HEK293 (cell line): ENCODE measurements around the gene RABEP2.

ENCODE experiments used
- CTCF ChIA-PET: fragments of 350-600 bp; formaldehyde crosslinking; extraction: SDS; loops from one replicate; lab custom pipeline; 2021; ENCODE audit warnings: antibody characterized with exemption; lab: Yijun Ruan, JAX
- POLR2A ChIA-PET: fragments of 300-600 bp; formaldehyde crosslinking; extraction: SDS; loops from one replicate; lab custom pipeline; 2020; ENCODE audit warnings: antibody characterized with exemption, inconsistent platforms; lab: Yijun Ruan, JAX
- H3K27ac ChIP-seq: fragments of 200-500 bp; sonication (Bioruptor generic); 2 replicates; pipeline ENCODE4 v1.5.1; 2014; ENCODE audit warnings: low read depth, low read length, control low read depth, inconsistent platforms; ENCODE audit errors: extremely low read depth
- H3K36me3 ChIP-seq, 2 experiments: fragments of 200-500 bp in 1 of 2; sonication (Bioruptor generic) in 1 of 2; 1 replicate in 1 of 2; 2 replicates in 1 of 2; pipeline ENCODE4 v1.5.1; 2014 to 2017; ENCODE audit warnings: inconsistent platforms in 2 of 2, low read length in 2 of 2; ENCODE audit not compliant: control insufficient read depth in 2 of 2, insufficient read depth in 1 of 2
- H3K4me1 ChIP-seq: fragments of 200-500 bp; sonication (Bioruptor generic); 2 replicates; pipeline ENCODE4 v1.5.1; 2014; ENCODE audit warnings: mild to moderate bottlenecking, low read length, inconsistent platforms; ENCODE audit not compliant: control insufficient read depth, insufficient read depth
- H3K4me3 ChIP-seq: 2 replicates; pipeline ENCODE4 v1.5.1; 2011; ENCODE audit warnings: low read depth, mild to moderate bottlenecking, control low read depth, low read length, moderate library complexity
- H3K9me3 ChIP-seq: fragments of 200-500 bp; sonication (Bioruptor generic); 2 replicates; pipeline ENCODE4 v1.5.1; 2014; ENCODE audit warnings: low read depth, low read length, inconsistent platforms; ENCODE audit not compliant: control insufficient read depth, insufficient read depth
- AEBP2 ChIP-seq: fragments of 450-650 bp; formaldehyde crosslinking; IDR thresholded peaks from 2 replicates; pipeline ENCODE4 v1.5.1; 2016; ENCODE audit warnings: missing biosample characterization, missing genetic modification characterization, borderline replicate concordance
- EGR2 ChIP-seq: fragments of 450-650 bp; formaldehyde crosslinking; IDR thresholded peaks from 2 replicates; pipeline ENCODE4 v1.5.1; 2016; ENCODE audit warnings: low read depth, missing biosample characterization, missing genetic modification characterization
- FEZF1 ChIP-seq: fragments of 450-650 bp; formaldehyde crosslinking; IDR thresholded peaks from 2 replicates; pipeline ENCODE4 v1.5.1; 2016; ENCODE audit warnings: missing biosample characterization, missing genetic modification characterization
- GLIS1 ChIP-seq: fragments of 450-650 bp; formaldehyde crosslinking; IDR thresholded peaks from 2 replicates; pipeline ENCODE4 v1.5.1; 2016; ENCODE audit warnings: missing biosample characterization, missing genetic modification characterization
- GLIS2 ChIP-seq: fragments of 450-650 bp; formaldehyde crosslinking; IDR thresholded peaks from 2 replicates; pipeline ENCODE4 v1.5.1; 2016; ENCODE audit warnings: missing biosample characterization, missing genetic modification characterization
- INSM2 ChIP-seq: fragments of 450-650 bp; formaldehyde crosslinking; IDR thresholded peaks from 2 replicates; pipeline ENCODE4 v1.5.1; 2016; ENCODE audit warnings: missing biosample characterization, missing genetic modification characterization
- KLF1 ChIP-seq: fragments of 450-650 bp; formaldehyde crosslinking; IDR thresholded peaks from 2 replicates; pipeline ENCODE4 v1.5.1; 2016; ENCODE audit warnings: missing biosample characterization, missing genetic modification characterization
- KLF17 ChIP-seq: fragments of 450-650 bp; formaldehyde crosslinking; IDR thresholded peaks from 2 replicates; pipeline ENCODE4 v1.5.1; 2016; ENCODE audit warnings: missing biosample characterization, missing genetic modification characterization
- KLF9 ChIP-seq: fragments of 450-650 bp; formaldehyde crosslinking; IDR thresholded peaks from 2 replicates; pipeline ENCODE4 v1.5.1; 2016; ENCODE audit warnings: missing biosample characterization, missing genetic modification characterization, low read depth
- PATZ1 ChIP-seq: fragments of 450-650 bp; formaldehyde crosslinking; IDR thresholded peaks from 2 replicates; pipeline ENCODE4 v1.5.1; 2016; ENCODE audit warnings: missing biosample characterization, missing genetic modification characterization
- SALL2 ChIP-seq: fragments of 450-650 bp; formaldehyde crosslinking; IDR thresholded peaks from 2 replicates; pipeline ENCODE4 v1.5.0; 2017; ENCODE audit warnings: missing biosample characterization, mild to moderate bottlenecking, missing genetic modification characterization, borderline replicate concordance
- SP7 ChIP-seq: fragments of 450-650 bp; formaldehyde crosslinking; IDR thresholded peaks from 2 replicates; pipeline ENCODE4 v1.5.1; 2016; ENCODE audit warnings: missing biosample characterization, missing genetic modification characterization
- ZBTB7A ChIP-seq: fragments of 450-650 bp; formaldehyde crosslinking; IDR thresholded peaks from 2 replicates; pipeline ENCODE4 v1.5.1; 2016; ENCODE audit warnings: low read depth, missing biosample characterization, missing genetic modification characterization
- ZNF133 ChIP-seq: fragments of 450-650 bp; formaldehyde crosslinking; IDR thresholded peaks from 2 replicates; pipeline ENCODE4 v1.5.1; 2016; ENCODE audit warnings: missing biosample characterization, missing genetic modification characterization
- ZNF24 ChIP-seq: fragments of 450-650 bp; formaldehyde crosslinking; IDR thresholded peaks from 2 replicates; pipeline ENCODE4 v1.5.1; 2016; ENCODE audit warnings: missing biosample characterization, missing genetic modification characterization
- ZNF324 ChIP-seq: fragments of 450-650 bp; formaldehyde crosslinking; IDR thresholded peaks from 2 replicates; pipeline ENCODE4 v1.5.1; 2016; ENCODE audit warnings: missing biosample characterization, missing genetic modification characterization
- ZNF366 ChIP-seq: fragments of 450-650 bp; formaldehyde crosslinking; conservative IDR thresholded peaks from 2 replicates; pipeline ENCODE4 v1.5.1; 2016; ENCODE audit warnings: missing biosample characterization, missing genetic modification characterization
- ZNF404 ChIP-seq: fragments of 450-650 bp; formaldehyde crosslinking; IDR thresholded peaks from 2 replicates; pipeline ENCODE4 v1.5.1; 2017; ENCODE audit warnings: missing biosample characterization, missing genetic modification characterization
- ZNF449 ChIP-seq: fragments of 450-650 bp; formaldehyde crosslinking; IDR thresholded peaks from 2 replicates; pipeline ENCODE4 v1.5.1; 2017; ENCODE audit warnings: missing biosample characterization, mild to moderate bottlenecking, missing genetic modification characterization, moderate library complexity
- ZNF488 ChIP-seq: fragments of 450-650 bp; formaldehyde crosslinking; IDR thresholded peaks from 2 replicates; pipeline ENCODE4 v1.5.1; 2016; ENCODE audit warnings: missing biosample characterization, missing genetic modification characterization
- ZNF600 ChIP-seq: fragments of 450-650 bp; formaldehyde crosslinking; IDR thresholded peaks from 2 replicates; pipeline ENCODE4 v1.5.1; 2016; ENCODE audit warnings: missing biosample characterization, missing genetic modification characterization
- ZNF660 ChIP-seq: fragments of 450-650 bp; IDR thresholded peaks from 2 replicates; pipeline ENCODE4 v1.5.1; 2018; ENCODE audit warnings: missing biosample characterization, mild to moderate bottlenecking, missing genetic modification characterization
- ZNF792 ChIP-seq: fragments of 450-650 bp; formaldehyde crosslinking; IDR thresholded peaks from 2 replicates; pipeline ENCODE4 v1.5.1; 2016; ENCODE audit warnings: missing biosample characterization, missing genetic modification characterization
- ZNF843 ChIP-seq: fragments of 450-650 bp; formaldehyde crosslinking; IDR thresholded peaks from 2 replicates; pipeline ENCODE4 v1.5.1; 2016; ENCODE audit warnings: missing biosample characterization, missing genetic modification characterization

The RABEP2 gene

GRCh38 chr16:28912558-28912957 is 12.5 kb downstream of the RABEP2 start:
- no peaks in the 10 kb centered on the region for H3K9me3 ChIP-seq
- peaks cover 0 to 13% of the 10 kb centered on the region in 2 experiments; a peak in 2 of 3 replicates for H3K36me3 ChIP-seq
- ChIA-PET POLR2A (interaction anchor here (1.8 kb wide), 1 partner anchor 13 kb away, joined by 10 read pairs; the partner anchor contains the start of gene RABEP2), CTCF (interaction anchor here (1.0 kb wide), 1 partner anchor 33 kb away, joined by 3 read pairs; no protein-coding TSS in a partner anchor)
- no peaks in the 10 kb centered on the region for H3K4me1 ChIP-seq
- H3K27ac ChIP-seq = no peak overlapping the region
- H3K4me3 ChIP-seq = no peak overlapping the region
- no peak for TF ChIP-seq ZNF24 (tag by site-specific recombination)
- no peak for TF ChIP-seq ZNF404 (tag by site-specific recombination)
- no peak for TF ChIP-seq AEBP2
- TF ChIP-seq SP7 = no peak
- no peak for TF ChIP-seq ZNF600

GRCh38 chr16:28910086-28911031 is 14.7 kb downstream of the RABEP2 start:
- ChIA-PET CTCF (interaction anchor here (0.6 kb wide), 1 partner anchor 35 kb away, joined by 3 read pairs; no protein-coding TSS in a partner anchor), POLR2A (no interaction called here)
- Histone ChIP-seq H3K36me3 (peaks cover 0 to 9% of the 10 kb centered on the region in 2 experiments; a peak in 2 of 3 replicates), H3K4me1 (no peaks in the 10 kb centered on the region), H3K4me3 (no peak overlapping the region), H3K9me3 (no peaks in the 10 kb centered on the region), H3K27ac (no peak overlapping the region)
- no peak for TF ChIP-seq SALL2 (tag by site-specific recombination)
- 0 out of 2 replicates have a peak, but pooled peaks have one; percentile 33 for TF ChIP-seq ZNF324 (tag by site-specific recombination)
- TF ChIP-seq ZNF792 (tag by site-specific recombination) = no peak
- peak; percentile 13; the same call in 1 of the 2 replicates for TF ChIP-seq ZNF449 (tag by site-specific recombination)
- TF ChIP-seq EGR2 (tag by site-specific recombination) = peak; percentile 38; the same call in 1 of the 2 replicates
- TF ChIP-seq KLF9 (tag by site-specific recombination) = no peak
- no peak for TF ChIP-seq ZNF133
- no peak for TF ChIP-seq KLF1 (tag by site-specific recombination)
- peak; percentile 40 for TF ChIP-seq GLIS1
- TF ChIP-seq FEZF1 = no peak
- peak; percentile 34; the same call in 1 of the 2 replicates for TF ChIP-seq ZNF660 (tag by site-specific recombination)
- TF ChIP-seq GLIS2 (tag by site-specific recombination) = no peak
- 0 out of 2 replicates have a peak, but pooled peaks have one; percentile 33 for TF ChIP-seq KLF17 (tag by site-specific recombination)
- TF ChIP-seq ZNF366 (tag by site-specific recombination) = 0 out of 2 replicates have a peak, but pooled peaks have one; percentile 15
- peak; percentile 39 for TF ChIP-seq PATZ1
- no peak for TF ChIP-seq ZNF488 (tag by site-specific recombination)
- TF ChIP-seq INSM2 (tag by site-specific recombination) = peak; percentile 44; the same call in 1 of the 2 replicates
- TF ChIP-seq ZNF843 (tag by site-specific recombination) = no peak
- no peak for TF ChIP-seq ZBTB7A (tag by site-specific recombination)
